Panc1 (cell line): ENCODE data around the gene KRT77. TPM values are rescaled to one million over a fixed set of nuclear protein-coding genes. Genes with fewer than 3 reads are reported as not detected.

Experiments used
- ATAC-seq: fragments of 200-7000 bp; cut with Tn5 transposase; 2 replicates; pipeline ENCODE4 v1.9.1; 2020; ENCODE audit warnings: mild to moderate bottlenecking, moderate library complexity
- BruUV-seq: library from RNA; stranded (reverse); fragments of 400-500 nt; replicated peaks from 2 replicates; lab custom pipeline; 2021; lab: Mats Ljungman, UMichigan
- CTCF ChIA-PET: fragments of 300-600 bp; sonication (Branson Sonifier 250); formaldehyde crosslinking; loops from one replicate; lab custom pipeline; 2022; ENCODE audit warnings: antibody characterized with exemption; lab: Charles Lee
- POLR2A ChIA-PET: fragments of 300-600 bp; sonication (Branson Sonifier 250); formaldehyde crosslinking; loops from one replicate; lab custom pipeline; 2022; ENCODE audit warnings: antibody characterized with exemption; lab: Charles Lee
- DNase-seq: peaks from one replicate; pipeline ENCODE4 v3.0.0-alpha.2; 2010; ENCODE audit warnings: low read depth, low spot score
- H3K27ac ChIP-seq: 2 replicates; pipeline ENCODE4 v1.5.1; 2011; ENCODE audit warnings: mild to moderate bottlenecking, low read length, inconsistent platforms
- H3K27me3 ChIP-seq: fragments of 200-500 bp; sonication (Bioruptor generic); 2 replicates; pipeline ENCODE4 v1.6.0; 2014; ENCODE audit warnings: low read length, inconsistent platforms; ENCODE audit not compliant: control insufficient read depth, insufficient read depth
- H3K36me3 ChIP-seq: fragments of 200-500 bp; sonication (Bioruptor generic); 2 replicates; pipeline ENCODE4 v1.5.1; 2014; ENCODE audit warnings: inconsistent platforms, mild to moderate bottlenecking, low read length, moderate library complexity; ENCODE audit not compliant: control insufficient read depth, insufficient read depth
- H3K4me1 ChIP-seq: 2 replicates; pipeline ENCODE4 v1.5.1; 2011; ENCODE audit warnings: inconsistent platforms, mild to moderate bottlenecking, low read length, moderate library complexity; ENCODE audit not compliant: control insufficient read depth, insufficient read depth
- H3K4me3 ChIP-seq, 2 experiments: 2 replicates each; pipeline ENCODE4 v1.5.1; 2011 to 2012; ENCODE audit warnings: low read depth in 2 of 2, low read length in 2 of 2, mild to moderate bottlenecking in 2 of 2, inconsistent platforms in 1 of 2, moderate library complexity in 1 of 2
- H3K9me3 ChIP-seq: fragments of 200-500 bp; sonication (Bioruptor generic); 2 replicates; pipeline ENCODE4 v1.5.1; 2014; ENCODE audit warnings: low read depth, mild to moderate bottlenecking, inconsistent platforms, low read length, moderate library complexity; ENCODE audit not compliant: control insufficient read depth, insufficient read depth
- CTCF ChIP-seq: fragments of 450-650 bp; IDR thresholded peaks from 2 replicates; pipeline ENCODE4 v1.5.1; 2017; ENCODE audit warnings: mild to moderate bottlenecking
- POLR2AphosphoS5 ChIP-seq: IDR thresholded peaks from 2 replicates; pipeline ENCODE4 v1.6.1; 2012; ENCODE audit warnings: mild to moderate bottlenecking, low read depth, low read length, moderate library complexity
- REST ChIP-seq, 2 experiments: IDR thresholded peaks; 2 replicates each; pipeline ENCODE4 v1.6.1; 2011 to 2012; ENCODE audit warnings: low read depth in 2 of 2, control low read depth in 1 of 2, low read length in 1 of 2, mild to moderate bottlenecking in 1 of 2, moderate library complexity in 1 of 2; ENCODE audit not compliant: insufficient read depth in 1 of 2
- SIN3A ChIP-seq: IDR thresholded peaks from 2 replicates; pipeline ENCODE4 v1.6.1; 2012; ENCODE audit warnings: low read depth, mild to moderate bottlenecking, low read length, moderate library complexity, borderline replicate concordance; ENCODE audit not compliant: insufficient read depth
- TCF7L2 ChIP-seq: IDR thresholded peaks from 2 replicates; pipeline ENCODE4 v1.6.1; 2011; ENCODE audit warnings: mild to moderate bottlenecking, low read depth, low read length, inconsistent platforms
- in situ Hi-C: cut with HindIII; loops from 2 replicates; pipeline ENCODE4 v1.10.0; 2016; ENCODE audit warnings: low sequenced_read_pairs, low pct_unique_long_range_greater_than_20kb
- intact Hi-C: fragments of 100-400 bp; cut with micrococcal nuclease; formaldehyde crosslinking; loops from one replicate; pipeline ENCODE4 v1.10.0; 2022; ENCODE audit not compliant: unreplicated experiment
- total RNA-seq: library from RNA; stranded (reverse); gene quantifications from one replicate; pipeline ENCODE4 v1.2.1, GENCODE V29; 2021; ENCODE audit not compliant: unreplicated experiment

The KRT77 gene
- total RNA-seq, 1 experiment from 2014 or later: not detected

GRCh38 chr12:52657250-52657902 is 45.9 kb downstream of the KRT77 start:
- in situ Hi-C loops: no loop called here
- no TSS peak for BruUV-seq
- no peaks in the 10 kb centered on the region for H3K9me3 ChIP-seq
- H3K27me3 ChIP-seq: peaks cover 17% of the 10 kb centered on the region
- no peak for DNase-seq
- H3K4me3 ChIP-seq: no peak overlapping the region
- ChIA-PET CTCF (no interaction called here), POLR2A (no interaction called here)
- no peak overlapping the region for H3K27ac ChIP-seq
- TF ChIP-seq POLR2AphosphoS5: no peak
- no peak for TF ChIP-seq SIN3A
- TF ChIP-seq REST (IDR thresholded peaks at IDR 0.05; ENCODE audit: insufficient read depth in 1 of 2, low read depth in 2 of 2, low read length in 1 of 2): no peak
- TF ChIP-seq CTCF: no peak
- TF ChIP-seq TCF7L2: no peak
- intact Hi-C loops: no loop called here
- H3K4me1 ChIP-seq: no peaks in the 10 kb centered on the region
- ATAC-seq: no peak
- H3K36me3 ChIP-seq: no peaks in the 10 kb centered on the region

- intact Hi-C loops: no loop called here
- no peaks in the 10 kb centered on the region for H3K4me1 ChIP-seq
- no TSS peak for BruUV-seq
- no peaks in the 10 kb centered on the region for H3K9me3 ChIP-seq
- H3K27me3 ChIP-seq: peaks cover 17% of the 10 kb centered on the region
- ChIA-PET POLR2A (interaction anchor here (0.6 kb wide), 1 partner anchor 224 kb away, joined by 3 read pairs; no protein-coding TSS in a partner anchor), CTCF (no interaction called here)
- no peak for TF ChIP-seq TCF7L2
- TF ChIP-seq SIN3A: no peak
- TF ChIP-seq REST (IDR thresholded peaks at IDR 0.05; ENCODE audit: insufficient read depth in 1 of 2, low read depth in 2 of 2, low read length in 1 of 2): no peak
- ATAC-seq (no peak), DNase-seq (no peak)
- in situ Hi-C loops: no loop called here
- H3K27ac ChIP-seq: no peak overlapping the region
- no peaks in the 10 kb centered on the region for H3K36me3 ChIP-seq
- H3K4me3 ChIP-seq: no peak overlapping the region
These were observed 46.7 kb downstream of the KRT77 start for GRCh38 chr12:52656616-52657015.
